Spleen (tissue), 11 donors: ENCODE measurements around the gene GJD3. TPM values are rescaled to one million over a fixed set of nuclear protein-coding genes. Genes with fewer than 3 reads are reported as not detected.

Experiments
- DNase-seq: peaks from one replicate; pipeline ENCODE4 v3.0.0-alpha.2; 2020
- H3K27ac ChIP-seq, 8 donors: fragments of 200-600 bp; sonication (generic) in 7 of 8; 1 replicate in 4 of 8; 2 replicates in 4 of 8; pipeline versions ENCODE4 v1.5.0 to v1.8.0; 2016 to 2021; ENCODE audit warnings: inconsistent platforms in 4 of 8, mild to moderate bottlenecking in 4 of 8, moderate library complexity in 1 of 8
- H3K27me3 ChIP-seq, 7 donors: fragments of 200-600 bp; sonication (generic) in 6 of 7; replicated peaks in 1 of 7; 1 replicate in 4 of 7; 2 replicates in 3 of 7; pipeline versions ENCODE4 v1.5.0 to v1.8.0; 2016 to 2021; ENCODE audit warnings: inconsistent platforms in 3 of 7, mild to moderate bottlenecking in 1 of 7
- H3K36me3 ChIP-seq, 6 donors: fragments of 200-600 bp; sonication (generic) in 5 of 6; 1 replicate in 4 of 6; 2 replicates in 2 of 6; pipeline versions ENCODE4 v1.5.0 to v1.8.0; 2016 to 2021; ENCODE audit warnings: inconsistent platforms in 2 of 6
- H3K4me1 ChIP-seq, 6 donors: fragments of 200-600 bp; sonication (generic) in 5 of 6; 1 replicate in 3 of 6; 2 replicates in 3 of 6; pipeline versions ENCODE4 v1.5.0 to v1.8.0; 2016 to 2021; ENCODE audit warnings: inconsistent platforms in 3 of 6
- H3K4me3 ChIP-seq, 8 donors: fragments of 200-600 bp; sonication (generic) in 7 of 8; 1 replicate in 4 of 8; 2 replicates in 4 of 8; pipeline versions ENCODE4 v1.5.0 to v1.8.0; 2016 to 2021; ENCODE audit warnings: inconsistent platforms in 4 of 8, mild to moderate bottlenecking in 4 of 8, moderate library complexity in 2 of 8
- H3K9me3 ChIP-seq, 8 donors: fragments of 200-600 bp; sonication (generic) in 7 of 8; 1 replicate in 4 of 8; 2 replicates in 4 of 8; pipeline versions ENCODE4 v1.5.0 to v1.8.0; 2016 to 2021; ENCODE audit warnings: inconsistent platforms in 4 of 8
- CTCF ChIP-seq, 11 experiments: fragments of 200-600 bp in 7 of 11; fragments of 450-650 bp in 4 of 11; sonication (generic) in 4 of 11; IDR thresholded peaks in 8 of 11; conservative IDR thresholded peaks in 3 of 11; 1 replicate in 7 of 11; 2 replicates in 4 of 11; pipeline versions ENCODE4 v1.4.0 to v1.8.0; 2016 to 2021; ENCODE audit warnings: antibody characterized with exemption in 11 of 11, inconsistent platforms in 4 of 11, mild to moderate bottlenecking in 1 of 11
- POLR2A ChIP-seq, 3 donors: fragments of 450-650 bp; IDR thresholded peaks; one replicate each; pipeline ENCODE4 v1.5.1; 2017; ENCODE audit warnings: antibody characterized with exemption in 3 of 3, mild to moderate bottlenecking in 1 of 3
- POLR2AphosphoS5 ChIP-seq, 3 donors: sonication (generic); formaldehyde crosslinking; IDR thresholded peaks; one replicate each; pipeline ENCODE4 v1.5.1; 2017; ENCODE audit warnings: antibody characterized with exemption in 3 of 3
- WGBS, 5 donors: extraction: QIAGEN DNeasy Blood & Tissue Kit in 3 of 5; methylation state at CpG; one replicate each; pipeline versions ENCODE4 v1.1.5 to v1.1.7; 2013 to 2018; 5-methylcytosine and 5-hydroxymethylcytosine counted together
- intact Hi-C: fragments of 100-400 bp; cut with DNase I; formaldehyde crosslinking; loops from one replicate; pipeline ENCODE4 v1.15.0; 2023; ENCODE audit warnings: low total_unique reads
- polyA plus RNA-seq, 3 donors: library from polyadenylated mRNA; stranded (reverse); fragments of 200-250 nt; gene quantifications; one replicate each; pipeline ENCODE4 v1.2.1, GENCODE V29; 2013
- total RNA-seq, 7 donors: library from RNA; depleted of rRNA in 3 of 7; stranded (reverse); fragments of >200 nt in 3 of 7; fragmentation: NEBNext Ultra II Directional in 4 of 7; extraction: Animal tissue kit (Norgen Biotek cat#: 25700) in 4 of 7; gene quantifications; one replicate each; pipeline versions ENCODE4 v1.1.0 to v1.2.1, GENCODE V29; 2016 to 2021
- donor health status: healthy with polysubstance abuse.
- donor health status: DM: no; HTN: no; CAD: no; lungs with moderate emphysema.
- donor health status: DM: no; HTN: no; CAD: no.
- donor health status: Bipolar disorder and iron deficiency.
- donor health status: healthy.
- donor health status: DM: no; HTN: no; CAD: no.
- donor health status: DM: yes; HTN: yes; CAD: no.

Gene GJD3
- total and polyA plus RNA-seq, 10 donors: 0.20 to 15.0 (median 8.6) TPM

- no peaks in the 10 kb centered on the region for H3K9me3 ChIP-seq
- 76 to 93% (median 79%) methylated on average over 8 to 19 of the region's 19 CpGs for WGBS, 5 donors
- peaks cover 0 to 18% (median 0%) of the 10 kb centered on the region in 7 donors for H3K27me3 ChIP-seq
- peak overlapping the region in 6 of 8 donors; percentile 14 to 97 (median 46) for H3K27ac ChIP-seq
- H3K4me1 ChIP-seq: peaks cover 5 to 82% (median 52%) of the 10 kb centered on the region in 6 donors
- peaks cover 0 to 54% (median 42%) of the 10 kb centered on the region in 6 donors for H3K36me3 ChIP-seq
- TF ChIP-seq POLR2AphosphoS5 (IDR thresholded peaks at IDR 0.05): peak in 1 of 3 donors; percentile 49
- TF ChIP-seq CTCF (IDR thresholded peaks at IDR 0.05 in 8 of 11, conservative IDR thresholded peaks at IDR 0.05 in 3 of 11): peak in 1 of 11 experiments; percentile 5
- TF ChIP-seq POLR2A (IDR thresholded peaks at IDR 0.05): no peak
- DNase-seq: peak; percentile 82
- H3K4me3 ChIP-seq: no peak overlapping the region
- intact Hi-C loops: no loop called here
These were observed 7.3 kb downstream of the GJD3 start for GRCh38 chr17:40356990-40357881.

GRCh38 chr17:40355804-40356758 lies 8.5 kb downstream of the GJD3 start:
- H3K27me3 ChIP-seq: peaks cover 0 to 6% (median 0%) of the 10 kb centered on the region in 7 donors
- TF ChIP-seq CTCF (IDR thresholded peaks at IDR 0.05 in 8 of 11, conservative IDR thresholded peaks at IDR 0.05 in 3 of 11) (no peak), POLR2A (IDR thresholded peaks at IDR 0.05) (no peak), POLR2AphosphoS5 (IDR thresholded peaks at IDR 0.05) (peak; percentile 27 to 76 (median 57))
- 61 to 90% (median 81%) methylated on average over 23 to 33 of the region's 33 CpGs for WGBS, 5 donors
- peaks cover 13 to 83% (median 59%) of the 10 kb centered on the region in 6 donors for H3K4me1 ChIP-seq
- DNase-seq: peak; percentile 81
- no peak overlapping the region for H3K4me3 ChIP-seq
- H3K36me3 ChIP-seq: peaks cover 0 to 65% (median 52%) of the 10 kb centered on the region in 6 donors
- H3K27ac ChIP-seq: peak overlapping the region in 5 of 8 donors; percentile 16 to 97 (median 49)
- H3K9me3 ChIP-seq: no peaks in the 10 kb centered on the region
- intact Hi-C loops: loop anchor here (2.0 kb wide), 1 partner anchor 53 kb away; no protein-coding TSS in a partner anchor

- Histone ChIP-seq H3K4me3 (no peak overlapping the region), H3K36me3 (peaks cover 0 to 73% (median 53%) of the 10 kb centered on the region in 6 donors), H3K27ac (peak overlapping the region in 5 of 8 donors; percentile 37 to 97 (median 49)), H3K27me3 (peaks cover 0 to 3% (median 0%) of the 10 kb centered on the region in 7 donors), H3K9me3 (no peaks in the 10 kb centered on the region), H3K4me1 (peaks cover 17 to 91% (median 66%) of the 10 kb centered on the region in 6 donors)
- intact Hi-C loops: loop anchor here (2.0 kb wide), 1 partner anchor 52 kb away; no protein-coding TSS in a partner anchor
- 42 to 93% (median 54%) methylated on average over 6 to 29 of the region's 29 CpGs for WGBS, 5 donors
- peak; percentile 95 for DNase-seq
- peak; percentile 95 to 98 (median 98) for TF ChIP-seq CTCF (IDR thresholded peaks at IDR 0.05 in 8 of 11, conservative IDR thresholded peaks at IDR 0.05 in 3 of 11)
- no peak for TF ChIP-seq POLR2A (IDR thresholded peaks at IDR 0.05)
- TF ChIP-seq POLR2AphosphoS5 (IDR thresholded peaks at IDR 0.05): peak; percentile 71 to 88 (median 72)
These were observed 9.3 kb downstream of the GJD3 start for GRCh38 chr17:40355123-40355803.
